GM23338 (cell line): Measurements from ENCODE around the gene PEX10. TPM values are rescaled to one million over a fixed set of nuclear protein-coding genes. Genes with fewer than 3 reads are reported as not detected.

Source experiments
- ATAC-seq: fragments of 200-7000 bp; cut with Tn5 transposase; 3 replicates; pipeline ENCODE4 v1.9.1; 2020
- DNase-seq: peaks from one replicate; pipeline ENCODE4 v3.0.0-alpha.2; 2015; ENCODE audit warnings: low spot score
- H2AFZ ChIP-seq: fragments of 200-600 bp; sonication (generic); 2 replicates; pipeline ENCODE4 v1.8.0; 2016; ENCODE audit warnings: antibody characterized with exemption, mild to moderate bottlenecking, moderate library complexity
- H3F3A ChIP-seq: fragments of 200-600 bp; sonication (generic); replicated peaks from 2 replicates; pipeline ENCODE4 v1.8.0; 2017; ENCODE audit warnings: antibody characterized with exemption, mixed run types, low read depth
- H3K27ac ChIP-seq: fragments of 200-600 bp; sonication (generic); 2 replicates; pipeline ENCODE4 v1.6.1; 2016; ENCODE audit warnings: low read depth
- H3K27me3 ChIP-seq: fragments of 200-600 bp; sonication (generic); 2 replicates; pipeline ENCODE4 v1.8.0; 2016; ENCODE audit warnings: mild to moderate bottlenecking, mixed run types, moderate library complexity; ENCODE audit not compliant: insufficient read depth
- H3K36me3 ChIP-seq: fragments of 200-600 bp; sonication (generic); 2 replicates; pipeline ENCODE4 v1.8.0; 2016; ENCODE audit warnings: mild to moderate bottlenecking; ENCODE audit not compliant: insufficient read depth
- H3K4me1 ChIP-seq: fragments of 200-600 bp; sonication (generic); 2 replicates; pipeline ENCODE4 v1.8.0; 2016; ENCODE audit warnings: mild to moderate bottlenecking, moderate library complexity; ENCODE audit not compliant: insufficient read depth
- H3K4me2 ChIP-seq: fragments of 200-600 bp; sonication (generic); 2 replicates; pipeline ENCODE4 v1.7.1; 2017; ENCODE audit warnings: mixed run types
- H3K4me3 ChIP-seq: fragments of 200-600 bp; sonication (generic); 2 replicates; pipeline ENCODE4 v1.6.1; 2016; ENCODE audit warnings: mixed run types
- H3K79me2 ChIP-seq: fragments of 200-600 bp; sonication (generic); replicated peaks from 2 replicates; pipeline ENCODE4 v1.8.0; 2017; ENCODE audit warnings: mild to moderate bottlenecking; ENCODE audit not compliant: insufficient read depth
- H3K9me2 ChIP-seq: fragments of 200-600 bp; sonication (generic); 2 replicates; pipeline ENCODE4 v1.8.0; 2017; ENCODE audit not compliant: insufficient read depth
- H4K20me1 ChIP-seq: fragments of 200-600 bp; sonication (generic); replicated peaks from 2 replicates; pipeline ENCODE4 v1.8.0; 2017; ENCODE audit warnings: mild to moderate bottlenecking; ENCODE audit not compliant: insufficient read depth
- H3K27ac Mint-ChIP-seq: 2 replicates; pipeline ENCODE4 v1.8.0; 2020; ENCODE audit warnings: inconsistent platforms, mild to moderate bottlenecking, moderate library complexity, mixed read lengths
- H3K27me3 Mint-ChIP-seq: 3 replicates; pipeline ENCODE4 v1.8.0; 2022; ENCODE audit warnings: low read depth, mild to moderate bottlenecking, moderate library complexity, mixed read lengths, inconsistent platforms; ENCODE audit not compliant: insufficient read depth, poor library complexity
- H3K36me3 Mint-ChIP-seq: 3 replicates; pipeline ENCODE4 v1.8.0; 2021; ENCODE audit warnings: low read depth, mild to moderate bottlenecking, inconsistent platforms, moderate library complexity, mixed read lengths
- H3K4me1 Mint-ChIP-seq: 3 replicates; pipeline ENCODE4 v1.8.0; 2020; ENCODE audit warnings: mild to moderate bottlenecking, inconsistent platforms, mixed read lengths
- H3K4me3 Mint-ChIP-seq: 3 replicates; pipeline ENCODE4 v1.8.0; 2021; ENCODE audit warnings: moderate library complexity, mild to moderate bottlenecking, inconsistent platforms, mixed read lengths
- H3K9me3 Mint-ChIP-seq: 3 replicates; pipeline ENCODE4 v1.8.0; 2020; ENCODE audit warnings: moderate library complexity, mild to moderate bottlenecking, inconsistent platforms, mixed read lengths
- CREB1 ChIP-seq: fragments of 250-450 bp; sonication (Bioruptor Pico); IDR thresholded peaks from 2 replicates; pipeline ENCODE4 v1.5.0; 2020; ENCODE audit warnings: low read depth, mild to moderate bottlenecking, moderate library complexity
- CTCF ChIP-seq, 2 experiments: fragments of 200-600 bp in 1 of 2; sonication (generic) in 1 of 2; conservative IDR thresholded peaks; 2 replicates each; pipeline versions ENCODE4 v1.5.1 to v1.6.1; 2016 to 2017; ENCODE audit warnings: antibody characterized with exemption in 2 of 2, low read depth in 2 of 2, mild to moderate bottlenecking in 2 of 2, moderate library complexity in 1 of 2
- EZH2 ChIP-seq: fragments of 200-600 bp; sonication (generic); IDR thresholded peaks from one replicate; pipeline ENCODE4 v1.8.0; 2017; ENCODE audit warnings: antibody characterized with exemption, mild to moderate bottlenecking, low read depth; ENCODE audit not compliant: unreplicated experiment
- EZH2phosphoT487 ChIP-seq: fragments of 200-600 bp; sonication (generic); IDR thresholded peaks from one replicate; pipeline ENCODE4 v1.8.1; 2018; ENCODE audit warnings: antibody characterized with exemption; ENCODE audit not compliant: unreplicated experiment
- JUNB ChIP-seq: IDR thresholded peaks from one replicate; pipeline ENCODE4 v1.6.1; 2016; ENCODE audit warnings: antibody characterized with exemption; ENCODE audit not compliant: unreplicated experiment
- NANOG ChIP-seq: IDR thresholded peaks from 2 replicates; pipeline ENCODE4 v1.6.1; 2016; ENCODE audit warnings: antibody characterized with exemption, borderline replicate concordance
- POLR2AphosphoS5 ChIP-seq: IDR thresholded peaks from 2 replicates; pipeline ENCODE4 v1.6.1; 2016; ENCODE audit warnings: antibody characterized with exemption, low read depth
- STAT1 ChIP-seq: IDR thresholded peaks from one replicate; pipeline ENCODE4 v1.6.1; 2016; ENCODE audit warnings: antibody characterized with exemption; ENCODE audit not compliant: unreplicated experiment
- ZNF114 ChIP-seq: fragments of 250-450 bp; sonication (Bioruptor Pico); IDR thresholded peaks from 2 replicates; pipeline ENCODE4 v1.5.0; 2020; ENCODE audit warnings: mild to moderate bottlenecking, moderate library complexity
- ZNF331 ChIP-seq: fragments of 250-450 bp; sonication (Bioruptor Pico); IDR thresholded peaks from 2 replicates; pipeline ENCODE4 v1.5.0; 2020; ENCODE audit warnings: low read depth, mild to moderate bottlenecking, moderate library complexity
- polyA plus RNA-seq: library from polyadenylated mRNA; unstranded; fragments of >200 nt; fragmentation: Nextera tagmentation; extraction: Ambion mirVana; gene quantifications from 2 replicates; pipeline ENCODE4 v1.2.1, GENCODE V29; 2016
- total RNA-seq: library from RNA; depleted of rRNA; stranded (reverse); fragments of >200 nt; shearing (Covaris generic); gene quantifications from 2 replicates; pipeline ENCODE4 v1.2.3, GENCODE V29; 2014
- TF ChIP-seq, protein P1 (sequence below): fragments of 250-450 bp; sonication (Bioruptor Pico); IDR thresholded peaks from 2 replicates; pipeline ENCODE4 v1.5.0; 2020; ENCODE audit warnings: mild to moderate bottlenecking, moderate library complexity
- TF ChIP-seq, protein P2 (sequence below): IDR thresholded peaks from one replicate; pipeline ENCODE4 v1.6.1; 2018; ENCODE audit warnings: antibody characterized with exemption; ENCODE audit not compliant: unreplicated experiment
- TF ChIP-seq, protein P3 (sequence below): IDR thresholded peaks from 2 replicates; pipeline ENCODE4 v1.6.1; 2016; ENCODE audit warnings: antibody characterized with exemption

Gene PEX10
- total and polyA plus RNA-seq, 2 experiments from 2014 or later, result 15.0 to 53.9 TPM

DNA sequence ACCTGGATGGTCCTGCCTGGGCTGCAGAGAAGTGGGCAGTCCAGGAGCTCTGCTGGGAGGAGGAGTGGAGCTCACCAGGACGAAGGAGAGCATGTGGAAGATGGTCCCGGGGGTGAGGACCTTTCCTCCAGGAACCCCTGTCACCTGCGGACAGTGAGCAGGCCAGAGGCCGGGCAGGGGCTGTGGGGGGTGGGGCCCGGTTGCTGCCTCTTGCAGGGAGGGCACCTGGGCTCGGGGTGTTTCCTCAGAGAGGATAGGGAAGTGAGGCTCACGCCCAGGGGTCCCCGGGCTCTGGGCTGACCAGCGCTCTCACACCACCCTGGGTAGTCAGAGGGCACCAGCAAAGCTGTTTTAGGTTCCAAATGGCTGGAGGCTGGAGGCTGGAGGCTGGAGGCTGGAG, 22.7 kb upstream of the PEX10 start:
- Mint-ChIP-seq H3K36me3 (no peaks in the 10 kb centered on the region), H3K4me1 (no peaks in the 10 kb centered on the region), H3K27me3 (peaks cover 4% of the 10 kb centered on the region), H3K4me3 (no peak overlapping the region), H3K9me3 (peaks cover 1% of the 10 kb centered on the region; the same call in 1 of the 3 replicates), H3K27ac (no peak overlapping the region)
- H3K36me3 ChIP-seq, result no peaks in the 10 kb centered on the region
- H3K27me3 ChIP-seq, result no peaks in the 10 kb centered on the region
- H3K4me1 ChIP-seq, result no peaks in the 10 kb centered on the region
- no peaks in the 10 kb centered on the region for H4K20me1 ChIP-seq
- H3K4me2 ChIP-seq, result no peak overlapping the region
- ATAC-seq, result no peak
- DNase-seq, result no peak
- no peaks in the 10 kb centered on the region for H3K79me2 ChIP-seq
- no peak overlapping the region for H3K27ac ChIP-seq
- H3F3A ChIP-seq, result no peaks in the 10 kb centered on the region
- no peak overlapping the region for H3K4me3 ChIP-seq
- no peaks in the 10 kb centered on the region for H3K9me2 ChIP-seq
- H2AFZ ChIP-seq, result no peak overlapping the region
- TF ChIP-seq STAT1 (no peak), POLR2AphosphoS5 (no peak), EZH2phosphoT487 (no peak), NANOG (no peak), EZH2 (no peak), ZNF114 (CRISPR knock-in tag) (no peak), JUNB (no peak), ZNF331 (no peak), CREB1 (CRISPR knock-in tag) (no peak), CTCF (conservative IDR thresholded peaks at IDR 0.05; ENCODE audit: low read depth in 2 of 2) (no peak)
- TF ChIP-seq, protein P1, sequence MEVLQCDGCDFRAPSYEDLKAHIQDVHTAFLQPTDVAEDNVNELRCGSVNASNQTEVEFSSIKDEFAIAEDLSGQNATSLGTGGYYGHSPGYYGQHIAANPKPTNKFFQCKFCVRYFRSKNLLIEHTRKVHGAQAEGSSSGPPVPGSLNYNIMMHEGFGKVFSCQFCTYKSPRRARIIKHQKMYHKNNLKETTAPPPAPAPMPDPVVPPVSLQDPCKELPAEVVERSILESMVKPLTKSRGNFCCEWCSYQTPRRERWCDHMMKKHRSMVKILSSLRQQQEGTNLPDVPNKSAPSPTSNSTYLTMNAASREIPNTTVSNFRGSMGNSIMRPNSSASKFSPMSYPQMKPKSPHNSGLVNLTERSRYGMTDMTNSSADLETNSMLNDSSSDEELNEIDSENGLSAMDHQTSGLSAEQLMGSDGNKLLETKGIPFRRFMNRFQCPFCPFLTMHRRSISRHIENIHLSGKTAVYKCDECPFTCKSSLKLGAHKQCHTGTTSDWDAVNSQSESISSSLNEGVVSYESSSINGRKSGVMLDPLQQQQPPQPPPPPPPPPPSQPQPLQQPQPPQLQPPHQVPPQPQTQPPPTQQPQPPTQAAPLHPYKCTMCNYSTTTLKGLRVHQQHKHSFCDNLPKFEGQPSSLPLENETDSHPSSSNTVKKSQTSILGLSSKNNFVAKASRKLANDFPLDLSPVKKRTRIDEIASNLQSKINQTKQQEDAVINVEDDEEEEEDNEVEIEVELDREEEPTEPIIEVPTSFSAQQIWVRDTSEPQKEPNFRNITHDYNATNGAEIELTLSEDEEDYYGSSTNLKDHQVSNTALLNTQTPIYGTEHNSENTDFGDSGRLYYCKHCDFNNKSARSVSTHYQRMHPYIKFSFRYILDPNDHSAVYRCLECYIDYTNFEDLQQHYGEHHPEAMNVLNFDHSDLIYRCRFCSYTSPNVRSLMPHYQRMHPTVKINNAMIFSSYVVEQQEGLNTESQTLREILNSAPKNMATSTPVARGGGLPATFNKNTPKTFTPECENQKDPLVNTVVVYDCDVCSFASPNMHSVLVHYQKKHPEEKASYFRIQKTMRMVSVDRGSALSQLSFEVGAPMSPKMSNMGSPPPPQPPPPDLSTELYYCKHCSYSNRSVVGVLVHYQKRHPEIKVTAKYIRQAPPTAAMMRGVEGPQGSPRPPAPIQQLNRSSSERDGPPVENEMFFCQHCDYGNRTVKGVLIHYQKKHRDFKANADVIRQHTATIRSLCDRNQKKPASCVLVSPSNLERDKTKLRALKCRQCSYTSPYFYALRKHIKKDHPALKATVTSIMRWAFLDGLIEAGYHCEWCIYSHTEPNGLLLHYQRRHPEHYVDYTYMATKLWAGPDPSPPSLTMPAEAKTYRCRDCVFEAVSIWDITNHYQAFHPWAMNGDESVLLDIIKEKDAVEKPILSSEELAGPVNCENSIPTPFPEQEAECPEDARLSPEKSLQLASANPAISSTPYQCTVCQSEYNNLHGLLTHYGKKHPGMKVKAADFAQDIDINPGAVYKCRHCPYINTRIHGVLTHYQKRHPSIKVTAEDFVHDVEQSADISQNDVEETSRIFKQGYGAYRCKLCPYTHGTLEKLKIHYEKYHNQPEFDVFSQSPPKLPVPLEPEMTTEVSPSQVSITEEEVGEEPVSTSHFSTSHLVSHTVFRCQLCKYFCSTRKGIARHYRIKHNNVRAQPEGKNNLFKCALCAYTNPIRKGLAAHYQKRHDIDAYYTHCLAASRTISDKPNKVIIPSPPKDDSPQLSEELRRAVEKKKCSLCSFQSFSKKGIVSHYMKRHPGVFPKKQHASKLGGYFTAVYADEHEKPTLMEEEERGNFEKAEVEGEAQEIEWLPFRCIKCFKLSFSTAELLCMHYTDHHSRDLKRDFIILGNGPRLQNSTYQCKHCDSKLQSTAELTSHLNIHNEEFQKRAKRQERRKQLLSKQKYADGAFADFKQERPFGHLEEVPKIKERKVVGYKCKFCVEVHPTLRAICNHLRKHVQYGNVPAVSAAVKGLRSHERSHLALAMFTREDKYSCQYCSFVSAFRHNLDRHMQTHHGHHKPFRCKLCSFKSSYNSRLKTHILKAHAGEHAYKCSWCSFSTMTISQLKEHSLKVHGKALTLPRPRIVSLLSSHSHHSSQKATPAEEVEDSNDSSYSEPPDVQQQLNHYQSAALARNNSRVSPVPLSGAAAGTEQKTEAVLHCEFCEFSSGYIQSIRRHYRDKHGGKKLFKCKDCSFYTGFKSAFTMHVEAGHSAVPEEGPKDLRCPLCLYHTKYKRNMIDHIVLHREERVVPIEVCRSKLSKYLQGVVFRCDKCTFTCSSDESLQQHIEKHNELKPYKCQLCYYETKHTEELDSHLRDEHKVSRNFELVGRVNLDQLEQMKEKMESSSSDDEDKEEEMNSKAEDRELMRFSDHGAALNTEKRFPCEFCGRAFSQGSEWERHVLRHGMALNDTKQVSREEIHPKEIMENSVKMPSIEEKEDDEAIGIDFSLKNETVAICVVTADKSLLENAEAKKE, result no peak
- TF ChIP-seq, protein P2, sequence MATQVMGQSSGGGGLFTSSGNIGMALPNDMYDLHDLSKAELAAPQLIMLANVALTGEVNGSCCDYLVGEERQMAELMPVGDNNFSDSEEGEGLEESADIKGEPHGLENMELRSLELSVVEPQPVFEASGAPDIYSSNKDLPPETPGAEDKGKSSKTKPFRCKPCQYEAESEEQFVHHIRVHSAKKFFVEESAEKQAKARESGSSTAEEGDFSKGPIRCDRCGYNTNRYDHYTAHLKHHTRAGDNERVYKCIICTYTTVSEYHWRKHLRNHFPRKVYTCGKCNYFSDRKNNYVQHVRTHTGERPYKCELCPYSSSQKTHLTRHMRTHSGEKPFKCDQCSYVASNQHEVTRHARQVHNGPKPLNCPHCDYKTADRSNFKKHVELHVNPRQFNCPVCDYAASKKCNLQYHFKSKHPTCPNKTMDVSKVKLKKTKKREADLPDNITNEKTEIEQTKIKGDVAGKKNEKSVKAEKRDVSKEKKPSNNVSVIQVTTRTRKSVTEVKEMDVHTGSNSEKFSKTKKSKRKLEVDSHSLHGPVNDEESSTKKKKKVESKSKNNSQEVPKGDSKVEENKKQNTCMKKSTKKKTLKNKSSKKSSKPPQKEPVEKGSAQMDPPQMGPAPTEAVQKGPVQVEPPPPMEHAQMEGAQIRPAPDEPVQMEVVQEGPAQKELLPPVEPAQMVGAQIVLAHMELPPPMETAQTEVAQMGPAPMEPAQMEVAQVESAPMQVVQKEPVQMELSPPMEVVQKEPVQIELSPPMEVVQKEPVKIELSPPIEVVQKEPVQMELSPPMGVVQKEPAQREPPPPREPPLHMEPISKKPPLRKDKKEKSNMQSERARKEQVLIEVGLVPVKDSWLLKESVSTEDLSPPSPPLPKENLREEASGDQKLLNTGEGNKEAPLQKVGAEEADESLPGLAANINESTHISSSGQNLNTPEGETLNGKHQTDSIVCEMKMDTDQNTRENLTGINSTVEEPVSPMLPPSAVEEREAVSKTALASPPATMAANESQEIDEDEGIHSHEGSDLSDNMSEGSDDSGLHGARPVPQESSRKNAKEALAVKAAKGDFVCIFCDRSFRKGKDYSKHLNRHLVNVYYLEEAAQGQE, result no peak
- TF ChIP-seq, protein P3, sequence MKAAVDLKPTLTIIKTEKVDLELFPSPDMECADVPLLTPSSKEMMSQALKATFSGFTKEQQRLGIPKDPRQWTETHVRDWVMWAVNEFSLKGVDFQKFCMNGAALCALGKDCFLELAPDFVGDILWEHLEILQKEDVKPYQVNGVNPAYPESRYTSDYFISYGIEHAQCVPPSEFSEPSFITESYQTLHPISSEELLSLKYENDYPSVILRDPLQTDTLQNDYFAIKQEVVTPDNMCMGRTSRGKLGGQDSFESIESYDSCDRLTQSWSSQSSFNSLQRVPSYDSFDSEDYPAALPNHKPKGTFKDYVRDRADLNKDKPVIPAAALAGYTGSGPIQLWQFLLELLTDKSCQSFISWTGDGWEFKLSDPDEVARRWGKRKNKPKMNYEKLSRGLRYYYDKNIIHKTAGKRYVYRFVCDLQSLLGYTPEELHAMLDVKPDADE, result no peak
